Upper lobe of right lung (tissue), 1 donor: ENCODE measurements around the gene ABRACL. TPM values are rescaled to one million over a fixed set of nuclear protein-coding genes. Genes with fewer than 3 reads are reported as not detected.
"Not testable (repeated sequence)": the region's sequence is repeated elsewhere in the genome, so short reads cannot be mapped to it uniquely, and the experiment has no call there.

Source experiments
- ATAC-seq: fragments of 200-7000 bp; cut with Tn5 transposase; one replicate; pipeline ENCODE4 v1.9.1; 2020; ENCODE audit warnings: mild to moderate bottlenecking, moderate library complexity
- DNase-seq: peaks from one replicate; pipeline ENCODE4 v3.0.0-alpha.2; 2020
- H3K27ac ChIP-seq: fragments of 200-600 bp; one replicate; pipeline ENCODE4 v1.8.0; 2022
- H3K27me3 ChIP-seq: fragments of 200-600 bp; one replicate; pipeline ENCODE4 v1.8.0; 2022; ENCODE audit warnings: mild to moderate bottlenecking
- H3K36me3 ChIP-seq: fragments of 200-600 bp; one replicate; pipeline ENCODE4 v1.8.0; 2022
- H3K4me1 ChIP-seq: fragments of 200-600 bp; one replicate; pipeline ENCODE4 v1.8.0; 2022
- H3K4me3 ChIP-seq: fragments of 200-600 bp; one replicate; pipeline ENCODE4 v1.8.0; 2022; ENCODE audit warnings: mild to moderate bottlenecking
- H3K9me3 ChIP-seq: fragments of 200-600 bp; one replicate; pipeline ENCODE4 v1.8.0; 2022
- CTCF ChIP-seq: fragments of 200-600 bp; IDR thresholded peaks from one replicate; pipeline ENCODE4 v1.8.0; 2022; ENCODE audit warnings: antibody characterized with exemption
- intact Hi-C: fragments of 100-400 bp; cut with DNase I; formaldehyde crosslinking; loops from one replicate; pipeline ENCODE4 v1.11.0; 2022
- total RNA-seq: library from RNA; stranded (reverse); fragmentation: NEBNext Ultra II Directional; extraction: Animal tissue kit (Norgen Biotek cat#: 25700); gene quantifications from one replicate; pipeline ENCODE4 v1.2.1, GENCODE V29; 2021
- donor health status: DM: no; HTN: yes; CAD: no; lungs with severe emphysema.

The ABRACL gene
- total RNA-seq, 1 donor from 2014 or later = 32.0 TPM

GRCh38 chr6:139016337-139017213 lies 12.0 kb upstream of the ABRACL start:
- Histone ChIP-seq H3K27me3 (no peaks in the 10 kb centered on the region), H3K36me3 (no peaks in the 10 kb centered on the region), H3K4me1 (no peaks in the 10 kb centered on the region), H3K4me3 (no peak overlapping the region), H3K27ac (no peak overlapping the region), H3K9me3 (no peaks in the 10 kb centered on the region)
- TF ChIP-seq CTCF = no peak
- no peak for DNase-seq
- ATAC-seq = peak; percentile 53
- intact Hi-C loops = no loop called here

GRCh38 chr6:139017227-139017626 lies 11.3 kb upstream of the ABRACL start:
- ATAC-seq = no peak
- no peak for DNase-seq

GRCh38 chr6:139019722-139020121 lies 8.8 kb upstream of the ABRACL start:
- no peak for DNase-seq
- H3K27me3 ChIP-seq = no peaks in the 10 kb centered on the region
- no peak for ATAC-seq
- H3K36me3 ChIP-seq = no peaks in the 10 kb centered on the region
- intact Hi-C loops = no loop called here
- TF ChIP-seq CTCF = no peak
- no peaks in the 10 kb centered on the region for H3K9me3 ChIP-seq
- H3K4me3 ChIP-seq = no peak overlapping the region
- H3K4me1 ChIP-seq = no peaks in the 10 kb centered on the region
- H3K27ac ChIP-seq = no peak overlapping the region

More at GRCh38 chr6:139017227-139017626, 11.3 kb upstream of the ABRACL start:
- Histone ChIP-seq H3K4me3 (no peak overlapping the region), H3K27ac (no peak overlapping the region), H3K9me3 (no peaks in the 10 kb centered on the region), H3K27me3 (no peaks in the 10 kb centered on the region), H3K4me1 (no peaks in the 10 kb centered on the region), H3K36me3 (no peaks in the 10 kb centered on the region)
- no peak for TF ChIP-seq CTCF
- intact Hi-C loops = no loop called here

- TF ChIP-seq CTCF = no peak
- intact Hi-C loops = no loop called here
- DNase-seq = no peak
These were observed 7.9 kb upstream of the ABRACL start for GRCh38 chr6:139020689-139021088.

GRCh38 chr6:139025416-139025815 lies 3.1 kb upstream of the ABRACL start:
- intact Hi-C loops, DNase-seq, H3K4me3 ChIP-seq, ATAC-seq, H3K27me3 ChIP-seq, H3K27ac ChIP-seq, H3K36me3 ChIP-seq, H3K9me3 ChIP-seq: not testable (repeated sequence)
- peaks cover 15% of the 10 kb centered on the region for H3K4me1 ChIP-seq

More at GRCh38 chr6:139020689-139021088, 7.9 kb upstream of the ABRACL start:
- H3K36me3 ChIP-seq = no peaks in the 10 kb centered on the region
- no peaks in the 10 kb centered on the region for H3K4me1 ChIP-seq
- H3K27me3 ChIP-seq = no peaks in the 10 kb centered on the region
- H3K27ac ChIP-seq = no peak overlapping the region
- H3K4me3 ChIP-seq = no peak overlapping the region
- ATAC-seq = no peak
- no peaks in the 10 kb centered on the region for H3K9me3 ChIP-seq

GRCh38 chr6:139027620-139028182 lies 844 bp upstream of the ABRACL start:
- H3K9me3 ChIP-seq = no peaks in the 10 kb centered on the region
- peak overlapping the region; percentile 79 for H3K27ac ChIP-seq
- ATAC-seq (peak; percentile 2), DNase-seq (no peak)
- no peaks in the 10 kb centered on the region for H3K27me3 ChIP-seq
- H3K4me1 ChIP-seq = peaks cover 18% of the 10 kb centered on the region
- intact Hi-C loops = no loop called here
- H3K36me3 ChIP-seq = no peaks in the 10 kb centered on the region
- TF ChIP-seq CTCF = no peak
- H3K4me3 ChIP-seq = peak overlapping the region; percentile 87
